Mucosa of rectum (tissue), 2 donors: ENCODE measurements around the gene DPF3.
"Not testable (repeated sequence)": the region's sequence is repeated elsewhere in the genome, so short reads cannot be mapped to it uniquely, and the experiment has no call there.

Source experiments
- H3K27ac ChIP-seq, 2 donors: one replicate each; pipeline ENCODE4 v1.7.0; 2013; ENCODE audit warnings: inconsistent platforms in 2 of 2, low read depth in 2 of 2, low read length in 2 of 2
- H3K27me3 ChIP-seq, 2 donors: one replicate each; pipeline ENCODE4 v1.7.0; 2013; ENCODE audit warnings: low read length in 2 of 2; ENCODE audit not compliant: control insufficient read depth in 2 of 2, insufficient read depth in 2 of 2
- H3K36me3 ChIP-seq, 2 donors: one replicate each; pipeline ENCODE4 v1.7.0; 2013; ENCODE audit warnings: low read length in 2 of 2; ENCODE audit not compliant: control insufficient read depth in 2 of 2, insufficient read depth in 2 of 2
- H3K4me1 ChIP-seq, 2 donors: one replicate each; pipeline ENCODE4 v1.7.0; 2013; ENCODE audit warnings: low read length in 2 of 2, mild to moderate bottlenecking in 1 of 2; ENCODE audit not compliant: control insufficient read depth in 2 of 2, insufficient read depth in 2 of 2
- H3K4me3 ChIP-seq, 2 donors: one replicate each; pipeline ENCODE4 v1.7.0; 2013; ENCODE audit warnings: low read length in 2 of 2
- H3K9ac ChIP-seq, 2 donors: one replicate each; pipeline ENCODE4 v1.7.0; 2013; ENCODE audit warnings: low read length in 2 of 2, low read depth in 1 of 2, mild to moderate bottlenecking in 1 of 2
- H3K9me3 ChIP-seq, 2 donors: one replicate each; pipeline ENCODE4 v1.7.0; 2013; ENCODE audit warnings: low read length in 2 of 2; ENCODE audit not compliant: control insufficient read depth in 2 of 2
- donor health status: healthy.
- donor health status: Normal muscosa, but diverticular disease.

Gene DPF3

GRCh38 chr14:72882463-72882862 lies 11.4 kb downstream of the DPF3 start:
- no peaks in the 10 kb centered on the region for H3K4me1 ChIP-seq
- no peaks in the 10 kb centered on the region for H3K36me3 ChIP-seq
- no peak overlapping the region for H3K4me3 ChIP-seq
- no peak overlapping the region for H3K27ac ChIP-seq
- H3K9ac ChIP-seq, result no peak overlapping the region
- H3K27me3 ChIP-seq, result no peaks in the 10 kb centered on the region
- H3K9me3 ChIP-seq, result no peaks in the 10 kb centered on the region

DNA sequence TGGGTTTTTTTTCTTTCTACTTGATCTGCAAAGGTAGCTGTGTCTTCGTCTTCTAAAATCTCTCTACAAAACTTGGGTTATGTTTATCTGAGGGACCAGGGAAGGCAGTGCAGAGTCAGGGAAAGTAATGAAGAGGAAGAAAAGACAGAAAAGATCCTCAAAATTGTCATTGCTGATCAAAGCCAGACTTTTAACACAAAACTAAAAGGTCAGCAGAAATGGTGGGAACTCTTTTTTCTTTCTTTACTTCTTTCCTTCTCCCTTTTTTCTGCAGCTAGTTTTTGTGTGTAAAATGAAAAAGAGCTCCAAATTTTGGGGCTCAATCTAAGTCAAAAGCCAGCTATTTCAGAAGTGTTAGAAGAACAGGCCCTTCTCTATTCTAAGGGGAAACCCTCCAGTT lies 11.9 kb downstream of the DPF3 start:
- Histone ChIP-seq H3K4me3 (no peak overlapping the region), H3K27me3 (no peaks in the 10 kb centered on the region), H3K9me3 (no peaks in the 10 kb centered on the region), H3K4me1 (no peaks in the 10 kb centered on the region), H3K27ac (no peak overlapping the region), H3K36me3 (no peaks in the 10 kb centered on the region), H3K9ac (no peak overlapping the region)

- Histone ChIP-seq H3K36me3 (no peaks in the 10 kb centered on the region), H3K4me3 (no peak overlapping the region), H3K27ac (no peak overlapping the region), H3K27me3 (no peaks in the 10 kb centered on the region), H3K9me3 (no peaks in the 10 kb centered on the region), H3K4me1 (no peaks in the 10 kb centered on the region), H3K9ac (no peak overlapping the region)
Measured at GRCh38 chr14:72881543-72881942, 12.4 kb downstream of the DPF3 start.

GRCh38 chr14:72880820-72881219 lies 13.1 kb downstream of the DPF3 start:
- Histone ChIP-seq H3K36me3 (no peaks in the 10 kb centered on the region), H3K27ac (no peak overlapping the region), H3K9ac (no peak overlapping the region), H3K9me3 (no peaks in the 10 kb centered on the region), H3K4me3 (no peak overlapping the region), H3K4me1 (no peaks in the 10 kb centered on the region), H3K27me3 (no peaks in the 10 kb centered on the region)

DNA sequence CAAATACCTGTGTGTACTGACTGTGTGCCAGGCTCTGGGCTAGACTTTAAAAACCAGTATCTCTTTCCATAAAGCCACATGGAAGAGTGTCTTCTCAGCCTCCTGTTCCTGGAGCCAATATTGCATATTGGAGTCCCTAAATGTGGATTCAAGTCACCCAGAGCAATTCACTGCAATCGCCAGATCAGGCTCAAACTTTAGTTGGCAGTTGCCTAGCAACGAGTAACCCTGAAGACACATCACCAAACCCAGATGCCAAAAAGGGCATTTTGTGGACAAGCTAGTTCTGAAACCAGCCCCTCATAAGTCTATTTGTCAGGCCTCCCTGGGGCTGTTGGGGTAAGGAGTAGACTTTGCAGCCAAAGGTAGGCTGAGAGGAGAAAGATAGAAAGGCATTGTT lies 13.7 kb downstream of the DPF3 start:
- H3K4me3 ChIP-seq, result no peak overlapping the region
- no peak overlapping the region for H3K9ac ChIP-seq
- H3K27me3 ChIP-seq, result no peaks in the 10 kb centered on the region
- no peak overlapping the region for H3K27ac ChIP-seq
- no peaks in the 10 kb centered on the region for H3K9me3 ChIP-seq
- no peaks in the 10 kb centered on the region for H3K4me1 ChIP-seq
- no peaks in the 10 kb centered on the region for H3K36me3 ChIP-seq

- Histone ChIP-seq H3K27ac (no peak overlapping the region), H3K4me3 (no peak overlapping the region), H3K27me3 (no peaks in the 10 kb centered on the region), H3K9me3 (no peaks in the 10 kb centered on the region), H3K36me3 (no peaks in the 10 kb centered on the region), H3K9ac (no peak overlapping the region), H3K4me1 (no peaks in the 10 kb centered on the region)
Measured at GRCh38 chr14:72879431-72879830, 14.5 kb downstream of the DPF3 start.

GRCh38 chr14:72878746-72879145 lies 15.2 kb downstream of the DPF3 start:
- Histone ChIP-seq H3K4me1 (no peaks in the 10 kb centered on the region), H3K36me3 (no peaks in the 10 kb centered on the region), H3K9me3 (no peaks in the 10 kb centered on the region), H3K4me3 (no peak overlapping the region), H3K27me3 (no peaks in the 10 kb centered on the region), H3K27ac (no peak overlapping the region), H3K9ac (no peak overlapping the region)

- no peak overlapping the region for H3K9ac ChIP-seq
- no peak overlapping the region for H3K4me3 ChIP-seq
- no peak overlapping the region for H3K27ac ChIP-seq
- H3K27me3 ChIP-seq, result no peaks in the 10 kb centered on the region
- H3K36me3 ChIP-seq, result no peaks in the 10 kb centered on the region
- no peaks in the 10 kb centered on the region for H3K9me3 ChIP-seq
- H3K4me1 ChIP-seq, result no peaks in the 10 kb centered on the region
Measured at GRCh38 chr14:72876710-72877063, 17.2 kb downstream of the DPF3 start.

DNA sequence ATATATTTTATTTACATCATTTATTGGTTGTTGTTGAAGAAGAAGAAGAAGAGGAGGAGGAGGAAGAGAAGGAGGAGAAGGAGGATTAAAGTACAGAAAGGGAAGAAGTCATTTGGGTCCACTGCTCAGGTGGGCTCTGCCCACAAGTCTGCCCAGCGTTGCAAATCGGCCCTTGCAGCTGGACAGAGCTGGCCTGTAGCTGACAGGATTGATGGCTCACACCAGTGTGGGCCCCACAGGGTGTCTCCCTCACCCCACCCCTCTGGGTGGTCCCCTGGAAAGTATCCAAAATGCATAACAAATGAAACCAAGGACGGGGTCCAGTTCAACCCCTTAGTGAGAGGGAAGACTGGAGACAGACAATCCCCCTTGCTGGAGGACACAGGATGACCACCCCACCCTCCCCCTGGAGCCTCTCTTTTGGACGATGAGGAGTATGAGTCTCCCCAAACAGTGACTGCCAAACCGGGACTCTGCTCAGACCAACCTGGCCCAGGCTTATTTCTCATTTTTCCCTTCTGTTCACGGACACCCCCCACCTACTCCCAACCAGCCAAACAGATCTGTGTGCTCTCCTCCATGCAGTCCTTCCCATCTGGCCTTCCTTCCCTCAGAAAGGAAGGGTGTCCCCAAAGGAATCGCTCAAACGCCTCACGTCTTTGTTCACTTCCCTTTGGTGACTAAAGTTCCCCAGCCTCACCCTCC lies 17.7 kb downstream of the DPF3 start:
- H3K27ac ChIP-seq, result no peak overlapping the region
- no peak overlapping the region for H3K9ac ChIP-seq
- no peaks in the 10 kb centered on the region for H3K9me3 ChIP-seq

DNA sequence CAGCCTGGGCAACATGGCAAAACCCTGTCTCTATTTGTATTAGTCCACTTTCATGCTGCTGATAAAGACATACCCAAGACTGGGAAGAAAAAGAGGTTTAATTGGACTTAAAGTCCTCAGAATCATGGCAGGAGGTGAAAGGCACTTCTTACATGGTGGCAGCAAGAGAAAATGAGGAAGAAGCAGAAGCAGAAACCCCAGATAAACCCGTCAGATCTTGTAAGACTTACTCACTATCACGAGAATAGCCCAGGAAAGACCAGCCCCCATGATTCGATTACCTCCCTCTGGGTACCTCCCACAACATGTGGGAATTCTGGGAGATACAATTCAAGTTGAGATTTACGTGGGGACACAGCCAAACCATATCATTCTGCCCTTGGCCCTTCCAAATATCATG lies 23.0 kb downstream of the DPF3 start:
- H3K4me1 ChIP-seq, H3K4me3 ChIP-seq, H3K27me3 ChIP-seq, H3K36me3 ChIP-seq, H3K27ac ChIP-seq, H3K9ac ChIP-seq, H3K9me3 ChIP-seq: not testable (repeated sequence)

More for the DNA sequence above, 17.7 kb downstream of the DPF3 start:
- Histone ChIP-seq H3K4me3 (no peak overlapping the region), H3K27me3 (no peaks in the 10 kb centered on the region), H3K36me3 (no peaks in the 10 kb centered on the region), H3K4me1 (no peaks in the 10 kb centered on the region)
